GM12892 (cell line): ENCODE results near the gene CDC45.

ENCODE experiments used
- POLR2AphosphoS5 ChIP-seq: IDR thresholded peaks from 2 replicates; pipeline ENCODE4 v1.6.1; 2011; ENCODE audit warnings: low read depth, low read length, control low read depth
- TAF1 ChIP-seq: IDR thresholded peaks from 2 replicates; pipeline ENCODE4 v1.6.1; 2011; ENCODE audit warnings: low read depth, mild to moderate bottlenecking, control low read depth, low read length, borderline replicate concordance

DNA sequence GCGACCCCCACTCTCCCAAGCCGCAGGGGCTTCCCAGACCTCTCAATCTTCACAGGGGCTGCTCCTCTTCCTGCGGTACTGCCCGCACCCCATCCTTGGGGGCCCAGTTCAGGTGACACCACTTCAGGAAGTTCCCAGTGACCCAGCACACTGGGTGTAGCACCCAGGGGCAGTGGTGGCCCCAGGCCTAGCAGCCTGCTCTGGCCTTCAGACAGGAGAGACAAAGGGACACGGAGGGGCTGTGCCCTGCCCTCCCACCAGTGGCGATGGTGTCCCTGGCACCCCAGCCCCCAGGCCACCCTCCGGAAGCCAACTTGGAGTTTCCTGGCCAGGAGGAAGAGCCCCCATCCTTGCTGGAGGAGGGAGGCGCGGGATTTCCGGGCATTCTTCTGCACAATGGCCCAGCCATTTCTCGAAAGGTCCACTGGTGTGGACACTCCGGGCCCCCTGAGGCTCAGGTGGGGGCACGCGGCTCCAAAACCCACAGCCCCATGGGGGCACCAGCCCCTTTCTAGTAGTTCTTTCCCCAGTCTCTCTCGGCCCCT is 45.5 kb downstream of the CDC45 start:
- TF ChIP-seq POLR2AphosphoS5 (no peak), TAF1 (no peak)
